ENCODE data around the gene FSTL4. TPM values are rescaled to one million over a fixed set of nuclear protein-coding genes. Genes with fewer than 3 reads are reported as not detected.

The FSTL4 gene
- total RNA-seq, 2 experiments from 2014 or later = not detected

DNA sequence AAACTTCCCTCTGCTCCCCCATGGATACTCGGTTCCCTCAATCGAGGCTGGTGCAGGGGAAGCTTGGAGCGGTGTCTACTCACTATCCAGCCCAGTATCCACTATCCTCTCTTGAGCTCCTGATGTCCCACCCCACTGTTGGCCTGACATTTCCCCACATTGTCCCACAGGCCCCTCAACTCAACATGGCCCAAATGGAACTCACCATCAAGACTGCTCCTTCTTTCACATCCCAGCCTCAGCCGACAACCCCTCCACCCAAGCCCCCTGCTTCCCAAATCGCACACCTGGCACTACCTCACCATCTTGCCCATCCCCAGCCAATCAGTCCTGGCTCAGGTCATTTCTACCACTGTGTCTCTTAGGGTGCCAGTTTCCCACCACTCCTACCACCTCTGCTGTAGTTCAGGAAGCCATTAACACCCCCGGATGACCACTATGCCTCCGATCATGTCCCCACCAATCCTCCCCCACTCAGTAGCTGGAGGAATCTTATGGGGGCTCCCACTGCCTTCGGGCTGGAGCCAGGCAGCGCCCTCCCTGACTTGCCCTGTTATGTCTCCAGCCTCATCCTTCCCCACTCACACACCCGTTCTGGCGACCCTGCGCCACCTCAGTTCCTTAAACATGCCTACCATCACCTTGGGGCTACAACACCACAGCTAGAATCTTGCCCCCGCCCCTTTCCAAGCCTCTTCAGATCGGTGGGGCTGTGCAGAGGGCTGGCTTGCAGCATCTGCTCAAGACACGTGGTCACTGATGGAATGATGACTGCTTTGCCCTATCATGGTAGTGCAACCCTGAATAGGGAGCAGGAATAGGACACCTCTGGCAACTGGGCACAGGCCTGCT lies 273.6 kb downstream of the FSTL4 start:
- Histone ChIP-seq H2AFZ (ENCODE audit: low read length) (no peak overlapping the region), H3K27ac (ENCODE audit: low read depth, low read length, poor library complexity, severe bottlenecking) (no peak overlapping the region), H3K79me2 (ENCODE audit: insufficient read depth, low read depth, low read length) (no peaks in the 10 kb centered on the region), H3K9me3 (ENCODE audit: low read length) (no peaks in the 10 kb centered on the region), H3K9me2 (ENCODE audit: insufficient read depth, low read length) (no peaks in the 10 kb centered on the region), H3K4me2 (ENCODE audit: low read length) (no peak overlapping the region), H4K20me1 (ENCODE audit: insufficient read depth, low read length) (no peaks in the 10 kb centered on the region), H3K4me3 (ENCODE audit: low read depth, low read length, poor library complexity, severe bottlenecking) (no peak overlapping the region), H3K36me3 (ENCODE audit: insufficient read depth, low read length) (no peaks in the 10 kb centered on the region), H3K4me1 (ENCODE audit: insufficient read depth, low read length, poor library complexity, severe bottlenecking) (no peaks in the 10 kb centered on the region)
- BruUV-seq (replicated peaks) = no TSS peak
- CTCF ChIA-PET (ENCODE audit: unreplicated experiment) = interaction anchor here (0.7 kb wide), 1 partner anchor 679 kb away, joined by 3 read pairs; no protein-coding TSS in a partner anchor
- DNase-seq (ENCODE audit: low spot score) = no peak
- intact Hi-C loops (cut with micrococcal nuclease; ENCODE audit: unreplicated experiment) = no loop called here
- TF ChIP-seq EZH2phosphoT487 (IDR thresholded peaks at IDR 0.05; ENCODE audit: borderline replicate concordance, low read depth, low read length) = no peak
- no peak for TF ChIP-seq CTCF (conservative IDR thresholded peaks at IDR 0.05; ENCODE audit: low read length)
- POLR2A ChIA-PET = interaction anchor here (1.5 kb wide), 1 partner anchor 10 kb away, joined by 3 read pairs; no protein-coding TSS in a partner anchor

DNA sequence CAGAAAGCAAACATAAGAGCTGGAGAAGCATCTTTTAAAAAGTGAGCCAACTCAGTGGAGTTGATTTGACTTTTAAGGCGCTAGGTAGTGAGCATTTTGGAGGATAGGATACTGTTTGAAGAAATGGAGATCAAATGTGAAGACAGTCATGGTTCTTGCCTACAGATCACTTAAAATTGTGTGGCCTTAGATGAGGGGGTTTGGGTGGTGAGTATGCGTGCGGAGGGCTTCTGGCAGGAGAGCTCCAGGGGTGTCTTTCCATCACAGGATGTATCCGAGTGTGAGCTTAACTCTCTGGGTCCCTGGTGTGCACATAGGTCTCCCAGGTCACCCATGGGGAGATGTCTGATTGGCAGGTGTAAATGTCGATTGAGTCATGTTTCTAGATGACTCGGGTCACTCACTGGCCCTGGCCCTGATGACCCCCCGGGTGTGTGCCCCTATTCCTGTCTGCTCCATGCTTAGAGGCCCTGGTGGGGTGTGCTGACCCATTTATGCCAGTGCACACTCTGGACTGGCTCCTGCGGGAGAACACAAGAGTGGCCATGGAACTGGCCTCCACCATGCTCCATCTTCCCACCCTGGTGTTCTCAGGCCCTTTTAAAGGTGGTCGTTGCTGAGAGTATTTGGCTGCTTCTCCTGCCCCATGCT lies 274.4 kb downstream of the FSTL4 start:
- H2AFZ ChIP-seq (ENCODE audit: low read length) = no peak overlapping the region
- no peak overlapping the region for H3K4me3 ChIP-seq (ENCODE audit: low read depth, low read length, poor library complexity, severe bottlenecking)
- no peaks in the 10 kb centered on the region for H3K79me2 ChIP-seq (ENCODE audit: insufficient read depth, low read depth, low read length)
- H3K9me2 ChIP-seq (ENCODE audit: insufficient read depth, low read length) = no peaks in the 10 kb centered on the region
- ChIA-PET POLR2A (interaction anchor here (1.5 kb wide), 1 partner anchor 9 kb away, joined by 3 read pairs; no protein-coding TSS in a partner anchor), CTCF (ENCODE audit: unreplicated experiment) (interaction anchor here (0.7 kb wide), 1 partner anchor 680 kb away, joined by 3 read pairs; no protein-coding TSS in a partner anchor)
- H3K4me1 ChIP-seq (ENCODE audit: insufficient read depth, low read length, poor library complexity, severe bottlenecking) = no peaks in the 10 kb centered on the region
- no peak for TF ChIP-seq CTCF (conservative IDR thresholded peaks at IDR 0.05; ENCODE audit: low read length)
- no peak for TF ChIP-seq EZH2phosphoT487 (IDR thresholded peaks at IDR 0.05; ENCODE audit: borderline replicate concordance, low read depth, low read length)
- H4K20me1 ChIP-seq (ENCODE audit: insufficient read depth, low read length) = no peaks in the 10 kb centered on the region
- no peak for DNase-seq (ENCODE audit: low spot score)
- H3K9me3 ChIP-seq (ENCODE audit: low read length) = no peaks in the 10 kb centered on the region
- BruUV-seq (replicated peaks) = no TSS peak
- intact Hi-C loops (cut with micrococcal nuclease; ENCODE audit: unreplicated experiment) = no loop called here
- H3K4me2 ChIP-seq (ENCODE audit: low read length) = no peak overlapping the region
- no peaks in the 10 kb centered on the region for H3K36me3 ChIP-seq (ENCODE audit: insufficient read depth, low read length)
- no peak overlapping the region for H3K27ac ChIP-seq (ENCODE audit: low read depth, low read length, poor library complexity, severe bottlenecking)
